NOMO-1 treated with dmso at 0.1 percent for 144 hours (cell line): ENCODE data around the gene HACL1.

ENCODE experiments used
- DNase-seq: peaks from one replicate; lab custom pipeline; 2025; ENCODE audit not compliant: unreplicated experiment; lab: John Stamatoyannopoulos, UW

HACL1 gene

DNA sequence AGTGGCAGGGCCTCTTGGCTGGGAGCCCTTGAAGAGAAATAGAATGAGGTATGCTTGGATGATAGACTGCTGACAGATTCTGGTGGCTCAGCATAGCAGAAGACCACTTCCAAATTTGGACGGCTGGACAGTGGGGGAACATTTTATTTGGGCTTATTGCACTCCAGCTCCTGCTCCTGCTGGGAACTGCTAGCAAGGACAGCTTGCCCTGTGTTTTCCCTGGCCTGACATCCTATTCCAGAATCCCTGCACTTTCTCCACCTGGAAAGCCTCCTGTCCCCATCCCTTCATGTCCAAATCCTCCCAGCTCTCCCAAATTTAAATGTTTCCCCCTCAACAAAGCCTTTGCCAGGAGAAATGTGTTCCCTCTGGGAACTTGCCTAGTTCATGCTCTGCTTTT lies 70.0 kb downstream of the HACL1 start:
- DNase-seq = no peak

DNA sequence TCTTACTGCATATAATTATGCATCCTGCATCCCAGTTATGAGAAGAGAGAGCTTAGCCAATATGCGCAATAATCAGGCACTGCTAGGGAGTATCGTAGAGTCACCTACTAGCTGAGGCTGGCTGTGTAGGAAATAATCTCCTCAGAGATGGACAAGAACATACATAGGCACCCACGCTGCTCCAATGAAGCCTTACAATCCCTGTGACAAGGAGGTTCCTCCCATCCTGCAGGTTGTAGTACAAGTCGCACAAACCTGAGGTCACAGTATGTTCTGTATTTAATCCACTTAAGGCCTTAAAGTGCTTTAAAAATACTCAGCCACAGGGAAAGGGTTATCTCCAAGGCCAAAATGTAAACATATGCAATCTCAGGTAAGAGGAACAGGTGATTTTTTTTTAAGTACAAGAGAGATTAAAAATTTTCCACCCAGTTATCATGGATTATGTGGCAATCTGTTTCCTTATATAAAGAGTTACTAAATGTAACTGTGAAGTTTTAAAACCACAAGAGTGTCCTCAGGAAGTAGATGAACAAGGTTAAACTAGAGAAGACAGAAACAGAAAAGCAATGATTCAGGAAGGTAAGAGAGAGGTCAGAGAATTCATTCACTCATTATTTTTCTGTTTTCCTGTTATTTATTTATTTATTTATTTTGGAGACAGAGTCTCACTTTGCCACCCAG lies 72.4 kb downstream of the HACL1 start:
- DNase-seq = no peak

DNA sequence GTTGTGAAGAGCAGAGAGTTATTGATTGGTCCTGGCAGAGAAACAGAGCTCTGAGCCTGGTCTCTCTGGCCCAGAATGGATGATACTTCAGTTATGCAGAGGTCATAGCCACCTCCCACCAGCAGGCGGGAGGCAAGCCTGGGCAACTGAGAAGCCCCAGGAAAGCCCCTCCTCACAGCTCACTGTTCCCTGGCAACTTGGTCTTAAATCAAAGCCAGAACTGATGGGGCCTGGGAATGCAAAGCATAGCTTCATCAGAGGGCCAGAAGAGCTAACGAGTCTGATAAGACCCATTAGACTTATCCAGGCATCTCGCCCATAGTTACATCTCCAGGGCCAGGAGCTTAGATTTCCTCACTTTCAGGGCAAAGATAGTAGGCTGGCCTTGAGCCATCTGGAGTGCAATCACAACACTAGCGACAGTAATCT lies 74.3 kb downstream of the HACL1 start:
- no peak for DNase-seq

DNA sequence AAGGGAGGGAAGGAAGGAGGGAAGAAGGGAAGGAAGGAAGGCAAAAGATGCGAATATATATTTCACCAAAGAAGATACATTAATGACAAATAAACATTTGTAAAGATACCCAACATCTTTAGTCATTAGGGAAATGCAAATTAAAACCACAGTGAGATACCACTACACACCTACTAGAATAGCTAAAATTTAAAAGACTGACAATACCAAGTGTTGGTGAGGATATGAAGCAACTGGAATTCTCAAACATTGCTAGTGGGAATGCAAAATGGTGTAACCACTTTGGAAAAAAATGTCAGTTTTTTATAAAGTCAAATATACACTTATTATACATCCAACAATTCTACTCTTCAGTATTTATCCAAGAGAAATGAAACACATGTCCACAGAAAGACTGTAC lies 75.6 kb downstream of the HACL1 start:
- no peak for DNase-seq

DNA sequence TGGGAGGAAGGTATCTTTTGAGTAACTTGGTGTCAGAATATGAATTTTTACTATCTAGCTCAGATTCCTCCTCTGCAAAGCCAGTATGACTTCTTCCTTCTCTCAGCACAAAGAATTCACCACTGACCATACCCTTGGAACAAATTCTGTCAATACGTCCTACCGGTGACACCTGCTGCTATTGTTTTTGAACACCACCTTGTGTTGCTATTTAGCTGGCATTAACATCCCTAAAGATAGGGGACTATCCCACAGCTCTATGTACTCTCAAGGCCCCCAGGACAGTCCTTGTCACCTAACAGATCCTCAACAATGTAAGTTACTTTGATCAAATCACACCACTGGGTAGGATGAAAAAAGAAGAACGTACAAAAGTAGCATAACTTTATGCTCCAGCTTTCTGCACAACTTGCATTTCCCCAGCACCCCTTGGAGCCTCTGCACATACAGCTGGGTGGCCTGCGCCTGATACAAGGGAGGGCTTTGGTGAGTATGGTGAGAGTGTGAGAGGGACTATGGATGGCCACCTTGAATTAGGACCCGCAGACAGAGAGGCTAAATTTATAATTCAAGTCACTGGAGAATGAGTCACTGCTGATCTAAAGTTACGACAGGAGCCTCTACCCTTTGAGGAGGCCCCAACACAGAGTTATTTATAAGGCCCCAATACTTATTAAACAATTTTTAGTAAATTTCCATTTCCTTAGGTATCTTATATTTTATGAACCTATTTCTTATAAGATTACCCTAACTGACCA lies 77.5 kb downstream of the HACL1 start:
- DNase-seq = no peak

DNA sequence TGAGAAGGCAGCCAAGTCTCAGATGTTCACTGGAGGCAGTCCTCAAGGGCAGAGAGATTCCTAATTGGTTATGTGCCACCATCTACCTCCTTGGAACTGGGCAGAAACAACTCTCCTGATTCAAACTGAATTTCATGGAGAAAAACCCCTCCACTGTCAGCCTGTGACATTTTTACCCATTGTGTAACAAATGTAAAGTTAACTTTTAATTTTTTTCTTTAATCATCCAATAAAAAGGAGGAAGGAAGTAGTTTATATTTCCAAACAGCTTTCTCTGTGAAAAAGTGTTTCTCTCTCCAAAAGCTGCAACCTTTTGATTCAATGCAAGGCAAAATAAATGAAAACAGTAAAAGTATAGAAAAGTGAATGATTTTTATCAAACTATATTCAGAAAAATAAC lies 79.4 kb downstream of the HACL1 start:
- no peak for DNase-seq

DNA sequence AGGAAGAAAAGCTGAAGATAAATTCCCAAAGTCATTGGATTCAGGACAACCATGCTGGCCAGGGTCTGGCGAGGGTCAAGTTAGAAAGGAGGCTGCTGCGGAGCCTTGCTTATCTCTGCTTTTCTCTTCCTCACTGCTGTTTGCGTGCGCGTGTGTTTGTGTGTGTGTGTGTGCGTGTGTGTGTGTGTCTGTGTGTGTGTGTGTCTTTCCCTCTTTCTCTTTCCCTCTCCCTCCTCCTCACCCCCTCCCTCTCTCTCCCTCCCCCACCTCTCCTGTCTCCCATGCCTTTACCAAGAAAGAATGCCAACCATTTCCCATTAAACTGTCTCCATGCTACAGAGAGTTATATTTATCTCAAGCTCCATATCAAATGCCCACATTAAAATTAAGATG lies 79.8 kb downstream of the HACL1 start, which contains the start of gene COLQ:
COLQ (minus strand) TSS at position 134 of the 393 bp plus-strand sequence; CDS start at position 53, 81 bp downstream.
- DNase-seq = no peak

DNA sequence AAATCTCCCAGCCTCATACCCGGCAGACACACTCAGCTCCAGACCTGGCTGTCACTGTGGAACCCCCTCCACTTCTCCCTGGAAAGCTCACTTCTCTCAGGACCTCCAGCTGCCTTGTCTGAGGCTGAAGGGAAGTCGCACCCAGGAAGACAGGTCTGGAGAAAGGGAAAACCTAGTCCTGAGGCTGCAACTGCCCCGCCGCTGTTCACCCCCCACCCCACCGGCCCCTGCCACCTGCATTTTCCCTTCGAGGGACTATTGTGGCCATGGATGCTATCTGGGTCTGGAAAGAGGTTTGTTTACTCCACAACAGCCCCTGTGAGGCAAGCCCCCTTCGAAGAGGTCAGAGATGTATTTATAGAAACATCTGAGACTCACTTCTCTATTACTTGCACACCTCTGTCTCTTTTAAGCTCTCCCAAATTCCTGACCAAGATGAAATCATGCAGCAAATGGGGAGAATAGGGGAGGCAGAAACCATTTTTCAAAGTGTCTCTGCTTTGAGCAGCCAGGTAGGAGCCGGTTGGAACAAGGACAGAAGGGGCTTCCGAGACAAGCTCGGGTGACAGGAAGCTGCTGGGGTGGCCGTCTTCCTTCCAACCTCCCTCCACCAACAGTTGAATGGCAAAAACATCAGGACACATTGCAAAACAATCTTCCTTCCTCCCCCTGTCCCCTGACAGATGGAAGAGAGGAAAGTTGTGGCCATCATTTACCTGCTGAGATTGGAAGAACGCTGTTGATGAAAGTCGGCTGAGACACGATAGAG lies 80.4 kb downstream of the HACL1 start:
- no peak for DNase-seq

DNA sequence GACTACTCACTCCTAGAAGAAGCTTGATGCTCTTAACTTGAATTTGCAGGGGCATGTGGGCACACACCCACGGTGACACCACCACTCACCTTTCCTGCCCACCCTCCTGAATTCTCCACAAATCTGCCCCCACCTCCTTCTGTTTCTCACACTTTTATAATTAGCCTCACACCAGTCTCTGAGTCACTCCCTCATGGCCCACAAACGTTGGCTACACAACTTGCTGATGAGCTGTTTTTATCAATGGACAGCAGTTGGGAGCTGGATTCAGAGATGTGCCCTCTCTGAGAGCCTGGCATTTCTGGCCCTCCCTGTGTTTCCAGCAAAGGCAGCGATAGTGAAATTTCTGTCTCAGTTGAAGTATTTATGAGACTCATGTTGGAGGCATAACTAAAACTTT lies 81.2 kb downstream of the HACL1 start:
- DNase-seq = no peak

DNA sequence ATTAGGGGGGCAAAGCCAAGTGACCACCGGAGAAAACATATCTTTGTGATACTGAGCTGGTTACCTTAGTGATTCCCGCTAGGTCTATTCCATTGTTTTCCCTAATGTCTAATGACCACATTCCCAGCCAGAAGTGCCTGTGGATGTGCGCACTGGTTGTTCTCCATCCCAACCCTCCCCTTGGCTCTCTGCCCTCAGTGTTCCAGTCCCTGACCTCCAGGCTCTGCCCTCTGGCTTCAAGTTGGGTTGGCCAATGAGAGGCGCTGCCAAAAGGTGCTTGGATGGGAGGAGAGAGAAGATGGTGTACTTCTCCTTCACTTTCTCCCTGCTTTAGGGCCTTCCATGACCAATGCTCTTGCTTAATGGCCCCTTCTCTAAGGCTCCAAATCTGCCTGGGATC lies 82.3 kb downstream of the HACL1 start:
- DNase-seq = no peak

DNA sequence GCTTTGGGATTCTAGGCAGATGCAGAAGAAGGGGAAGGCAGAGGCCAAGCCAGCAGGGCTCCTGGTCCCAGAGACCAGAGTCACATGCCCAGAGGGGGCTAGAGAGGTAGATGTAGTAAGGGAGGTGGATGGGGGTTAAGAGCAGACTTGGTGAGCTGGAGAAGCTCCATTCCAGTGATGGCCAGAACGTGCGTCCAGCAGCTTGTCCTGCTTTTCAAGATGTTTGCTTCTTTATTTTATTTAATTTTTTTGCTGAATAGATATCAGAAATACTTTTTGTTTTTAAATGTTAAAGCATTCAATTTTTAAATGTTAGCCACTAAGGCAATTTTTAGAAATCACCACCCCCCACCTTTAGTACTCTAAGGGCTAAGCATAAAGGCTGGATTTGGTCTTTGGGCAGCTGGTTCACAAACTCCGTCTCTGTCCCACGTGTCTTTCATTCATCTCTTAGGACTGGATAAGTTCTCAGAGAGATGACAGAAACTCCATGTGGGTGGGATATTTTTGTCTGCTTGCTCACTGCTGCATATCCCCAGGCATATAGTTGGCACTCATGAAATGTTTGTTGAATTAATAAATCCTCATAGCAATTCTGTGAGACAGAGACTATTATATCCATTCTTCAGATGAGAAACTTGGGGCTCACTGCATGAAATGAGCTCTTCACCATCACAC lies 86.6 kb downstream of the HACL1 start:
- no peak for DNase-seq

DNA sequence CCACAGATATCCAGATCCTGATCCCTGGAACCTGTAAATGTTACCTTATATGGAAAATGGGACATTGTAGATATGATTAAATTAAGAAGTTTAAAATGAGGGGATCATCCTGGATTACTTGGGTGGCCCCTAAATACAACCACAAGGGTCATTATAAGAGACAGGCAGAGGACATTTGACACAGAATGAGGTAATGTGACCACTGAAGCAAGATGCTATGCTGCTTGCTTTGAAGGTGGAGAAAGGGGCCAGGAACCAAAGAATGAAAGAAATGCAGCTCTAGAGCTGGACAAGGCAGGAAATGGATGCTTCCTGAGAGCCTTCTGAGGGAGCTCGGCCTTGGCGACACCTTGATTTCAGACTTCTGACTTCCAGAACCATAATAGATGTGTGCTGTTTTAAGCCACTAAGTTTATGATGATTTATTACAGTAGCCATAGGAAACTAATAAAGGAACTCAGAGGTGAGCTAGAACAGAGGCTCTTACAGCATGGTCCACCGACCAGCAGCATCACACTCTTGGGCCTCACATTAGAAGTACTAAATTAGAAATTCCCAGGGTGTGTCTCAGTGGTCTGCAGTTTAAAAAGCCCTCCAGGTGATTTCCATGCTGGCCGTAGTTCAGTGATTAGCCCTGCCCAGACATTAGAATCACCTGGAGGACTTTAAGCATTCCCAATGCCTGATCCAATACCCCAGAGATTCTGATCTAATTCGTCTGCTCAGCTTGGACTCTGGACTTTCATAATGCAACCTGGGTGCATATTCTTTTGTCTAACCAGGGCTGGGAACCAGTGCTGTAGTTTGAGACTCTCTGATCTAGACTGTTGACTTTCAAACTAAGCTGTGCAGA lies 87.3 kb downstream of the HACL1 start:
- DNase-seq = no peak

DNA sequence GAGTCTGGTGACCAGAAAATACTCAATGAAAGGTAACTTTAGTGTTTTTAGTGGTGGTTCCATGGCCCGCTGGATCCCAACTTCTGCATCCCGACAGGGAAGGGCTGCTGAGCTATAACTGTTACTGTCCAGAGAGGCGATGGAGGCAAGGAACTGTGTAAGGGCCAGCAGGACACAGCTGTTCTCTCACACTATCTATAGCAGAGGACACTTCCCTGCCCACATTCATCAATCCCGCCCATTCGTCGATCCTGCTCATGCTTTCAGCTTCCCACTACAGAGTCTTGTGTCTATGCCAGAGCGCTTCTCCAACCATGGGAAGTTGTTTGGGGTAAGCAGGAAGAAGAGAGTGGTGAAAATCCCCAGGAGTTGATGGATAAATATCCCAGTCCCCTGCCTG lies 88.3 kb downstream of the HACL1 start:
- no peak for DNase-seq

DNA sequence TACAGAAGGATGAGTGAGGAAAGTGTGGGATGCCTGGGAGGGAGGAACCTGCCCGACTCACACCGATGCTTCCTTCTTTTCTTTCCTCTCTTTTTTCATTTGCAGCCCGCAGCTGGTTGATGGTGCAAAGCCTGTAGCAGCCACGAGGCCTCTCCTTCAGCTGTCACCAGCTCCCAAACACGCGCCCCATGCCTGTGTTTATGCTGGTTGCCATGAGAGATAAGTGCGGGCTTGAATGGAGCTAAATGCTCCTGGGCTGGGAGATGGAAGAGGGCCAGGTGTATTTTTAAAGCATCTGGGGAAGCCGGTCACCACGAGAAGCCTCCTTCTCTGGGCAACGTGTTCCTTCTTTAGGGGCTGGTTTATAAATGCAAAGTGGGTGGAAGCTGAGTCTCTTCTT lies 89.2 kb downstream of the HACL1 start:
- DNase-seq = no peak

DNA sequence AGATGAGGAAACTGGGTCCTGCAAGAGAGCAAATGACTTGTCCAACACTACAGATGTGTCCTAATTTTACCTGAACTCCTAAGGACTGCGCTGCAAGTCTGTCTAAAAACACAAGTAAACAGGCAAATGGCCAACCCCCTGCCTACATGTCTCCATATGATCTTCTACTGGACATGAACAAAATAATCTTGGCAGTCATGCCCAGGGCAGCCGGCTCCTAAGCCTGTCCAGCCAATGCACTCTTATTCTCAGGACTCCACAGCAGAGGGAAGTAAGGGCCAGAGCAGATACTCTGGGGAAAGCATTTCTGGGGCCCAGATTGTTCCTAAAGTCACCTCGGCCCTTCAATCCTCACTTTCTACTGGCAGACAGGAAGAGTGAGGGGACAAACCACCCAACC lies 90.2 kb downstream of the HACL1 start:
- no peak for DNase-seq
